GM12878 (cell line): ENCODE results near the gene ZNF653. TPM values are rescaled to one million over a fixed set of nuclear protein-coding genes. Genes with fewer than 3 reads are reported as not detected.

Source experiments
- ATAC-seq: fragments of 200-7000 bp; cut with Tn5 transposase; 3 replicates; pipeline ENCODE4 v1.9.1; 2020; ENCODE audit warnings: mild to moderate bottlenecking, moderate library complexity
- BruUV-seq: library from RNA; stranded (reverse); fragments of 400-500 nt; replicated peaks from 2 replicates; lab custom pipeline; 2021; lab: Mats Ljungman, UMichigan
- CTCF ChIA-PET: fragments of 300-600 bp; sonication (Branson Sonifier 250); formaldehyde crosslinking; extraction: SDS; loops from one replicate; lab custom pipeline; 2021; ENCODE audit warnings: inconsistent platforms; lab: Yijun Ruan, JAX
- POLR2A ChIA-PET: fragments of 350-600 bp; formaldehyde crosslinking; extraction: SDS; loops from one replicate; lab custom pipeline; 2021; ENCODE audit warnings: inconsistent platforms; lab: Charles Lee
- RAD21 ChIA-PET: fragments of 300-600 bp; sonication (Branson Sonifier 250); formaldehyde crosslinking; loops from one replicate; lab custom pipeline; 2023; ENCODE audit warnings: antibody characterized with exemption; ENCODE audit not compliant: unreplicated experiment; lab: Charles Lee
- SMC1A ChIA-PET: fragments of 300-600 bp; sonication (Branson Sonifier 250); formaldehyde crosslinking; loops from one replicate; lab custom pipeline; 2023; ENCODE audit not compliant: unreplicated experiment, uncharacterized antibody; lab: Charles Lee
- DNase-seq: peaks from one replicate; pipeline ENCODE4 v3.0.0-alpha.2; 2011; ENCODE audit warnings: low read depth, low spot score
- FAIRE-seq: peaks from 3 replicates; lab custom pipeline; 2011; peaks lifted over from hg19 to GRCh38; lab: Jason Lieb, UNC
- H2AFZ ChIP-seq: 2 replicates; pipeline ENCODE4 v1.6.0; 2011; ENCODE audit warnings: low read depth, low read length, control low read depth; ENCODE audit not compliant: control insufficient read depth
- H3K27ac ChIP-seq: 2 replicates; pipeline ENCODE4 v1.5.1; 2011; ENCODE audit warnings: control low read depth; ENCODE audit not compliant: control insufficient read depth, insufficient read depth
- H3K27me3 ChIP-seq, 2 experiments: replicated peaks in 1 of 2; 2 replicates each; pipeline versions ENCODE4 v1.6.0 to v1.6.1; 2011; ENCODE audit warnings: low read length in 1 of 2; ENCODE audit not compliant: control insufficient read depth in 2 of 2, insufficient read depth in 2 of 2
- H3K36me3 ChIP-seq, 2 experiments: 2 replicates each; pipeline ENCODE4 v1.5.1; 2011; ENCODE audit warnings: low read length in 1 of 2; ENCODE audit not compliant: control insufficient read depth in 2 of 2, insufficient read depth in 2 of 2
- H3K4me1 ChIP-seq: 2 replicates; pipeline ENCODE4 v1.6.1; 2011; ENCODE audit warnings: mild to moderate bottlenecking, low read length, moderate library complexity, mixed read lengths; ENCODE audit not compliant: control insufficient read depth, insufficient read depth
- H3K4me2 ChIP-seq: 2 replicates; pipeline ENCODE4 v1.6.0; 2011; ENCODE audit warnings: control low read depth; ENCODE audit not compliant: control insufficient read depth, insufficient read depth
- H3K4me3 ChIP-seq: fragments of 200-600 bp; sonication (generic); 2 replicates; pipeline ENCODE4 v1.5.1; 2016
- H3K79me2 ChIP-seq: 2 replicates; pipeline ENCODE4 v1.6.0; 2011; ENCODE audit warnings: low read length; ENCODE audit not compliant: control insufficient read depth, insufficient read depth
- H3K9ac ChIP-seq: 2 replicates; pipeline ENCODE4 v1.8.0; 2011; ENCODE audit warnings: low read length, control low read depth, mixed read lengths; ENCODE audit not compliant: control insufficient read depth, insufficient read depth
- H3K9me3 ChIP-seq: replicated peaks from 3 replicates; pipeline ENCODE4 v1.5.1; 2011; ENCODE audit warnings: mild to moderate bottlenecking, low read length; ENCODE audit not compliant: control insufficient read depth, insufficient read depth
- H4K20me1 ChIP-seq: 2 replicates; pipeline ENCODE4 v1.6.0; 2011; ENCODE audit not compliant: control insufficient read depth, insufficient read depth
- NFYB ChIP-seq: IDR thresholded peaks from 2 replicates; pipeline ENCODE4 v1.6.1; 2011; ENCODE audit warnings: low read depth, mild to moderate bottlenecking, low read length, improper control_type of control experiment, moderate library complexity; ENCODE audit not compliant: insufficient read depth
- RB1 ChIP-seq: fragments of 450-650 bp; formaldehyde crosslinking; IDR thresholded peaks from 2 replicates; pipeline ENCODE4 v1.6.1; 2017; ENCODE audit warnings: mild to moderate bottlenecking, borderline replicate concordance
- REST ChIP-seq: IDR thresholded peaks from 2 replicates; pipeline ENCODE4 v1.6.1; 2012; ENCODE audit warnings: mild to moderate bottlenecking, low read depth, low read length
- SMAD1 ChIP-seq: fragments of 450-650 bp; IDR thresholded peaks from 2 replicates; pipeline ENCODE4 v1.6.1; 2018; ENCODE audit warnings: mild to moderate bottlenecking, low read depth; ENCODE audit not compliant: partially characterized antibody
- SUZ12 ChIP-seq: fragments of 200-600 bp; sonication (generic); IDR thresholded peaks from one replicate; pipeline ENCODE4 v1.6.1; 2018; ENCODE audit warnings: antibody characterized with exemption, mild to moderate bottlenecking; ENCODE audit not compliant: unreplicated experiment
- ZBTB33 ChIP-seq: fragments of 450-650 bp; IDR thresholded peaks from 2 replicates; pipeline ENCODE4 v1.6.1; 2017; ENCODE audit warnings: mild to moderate bottlenecking
- ZBTB4 ChIP-seq: fragments of 450-650 bp; formaldehyde crosslinking; IDR thresholded peaks from 2 replicates; pipeline ENCODE4 v1.4.0; 2022; ENCODE audit warnings: mild to moderate bottlenecking, moderate library complexity
- WGBS: methylation state at CpG from one replicate; pipeline ENCODE4 v1.1.6; 2016; ENCODE audit warnings: low lambda C conversion rate; ENCODE audit not compliant: insufficient replicate concordance, insufficient coverage; ENCODE audit errors: missing lambda C conversion rate; 5-methylcytosine and 5-hydroxymethylcytosine counted together
- in situ Hi-C: fragments of 300-500 bp; cut with MboI; formaldehyde crosslinking; loops from 9 replicates; pipeline ENCODE4 v1.14.3; 2018; ENCODE audit warnings: mixed read lengths
- intact Hi-C: fragments of 100-400 bp; cut with micrococcal nuclease; formaldehyde crosslinking; loops from one replicate; pipeline ENCODE4 v1.14.2; 2022; ENCODE audit not compliant: unreplicated experiment
- polyA plus RNA-seq, 11 experiments: library from polyadenylated mRNA; depleted of rRNA in 4 of 11; unstranded in 6 of 11; stranded (reverse) in 5 of 11; fragments of >200 nt; fragmentation: Nextera tagmentation in 4 of 11; fragmentation: Illumina TruSeq in 1 of 11; extraction: Ambion mirVana in 4 of 11; extraction: Trizol in 1 of 11; gene quantifications; 1 replicate in 1 of 11; 2 replicates in 10 of 11; pipeline versions ENCODE4 v1.2.1 to v1.2.3, GENCODE V29; 2011 to 2016; ENCODE audit warnings: inconsistent platforms in 2 of 11, missing spikeins in 2 of 11, low read depth in 1 of 11
- total RNA-seq, 4 experiments: library from RNA; depleted of rRNA in 3 of 4; stranded (reverse); fragments of >200 nt in 3 of 4; fragmentation: Illumina TruSeq in 1 of 4; extraction: Trizol in 1 of 4; gene quantifications; 2 replicates each; pipeline versions ENCODE4 v1.2.1 to v1.2.3, GENCODE V29; 2013 to 2021

The ZNF653 gene
- total and polyA plus RNA-seq, 10 of the 15 experiments (the other 5 are each of a cell fraction or from before 2014, with no cell fraction given): 2.2 to 13.2 (median 6.7) TPM; not detected in 2

- 61% methylated on average over 26 of the region's 77 CpGs for WGBS
- Histone ChIP-seq H3K4me2 (peak within 1 kb of the TSS; percentile 87), H3K79me2 (no peaks in the 10 kb centered on the region), H3K36me3 (no peaks in the 10 kb centered on the region), H2AFZ (peak within 1 kb of the TSS; percentile 47), H3K9ac (no peak within 1 kb of the TSS), H3K9me3 (no peaks in the 10 kb centered on the region; the same call in 2 of the 3 replicates), H3K4me3 (peak within 1 kb of the TSS; percentile 40; the same call in 1 of the 2 replicates), H3K27me3 (peaks cover 8 to 10% of the 10 kb centered on the region in 2 experiments), H4K20me1 (no peaks in the 10 kb centered on the region), H3K4me1 (peaks cover 19% of the 10 kb centered on the region), H3K27ac (no peak within 1 kb of the TSS)
- intact Hi-C loops (no loop called here), in situ Hi-C loops (no loop called here)
- BruUV-seq: no TSS peak
- TF ChIP-seq ZBTB4 (CRISPR knock-in tag): no peak
- TF ChIP-seq ZBTB33: no peak
- no peak for TF ChIP-seq RB1
- no peak for TF ChIP-seq REST
- no peak for TF ChIP-seq SMAD1
- 0 out of 2 replicates have a peak, but pooled peaks have one; percentile 13 for TF ChIP-seq NFYB
- peak; percentile 25 for TF ChIP-seq SUZ12
- ChIA-PET SMC1A (interaction anchor here (2.4 kb wide), 1 partner anchor 100 kb away, joined by 29 read pairs; no protein-coding TSS in a partner anchor), CTCF (interaction anchor here (3.3 kb wide), 1 partner anchor 99 kb away, joined by 76 read pairs; no protein-coding TSS in a partner anchor), POLR2A (no interaction called here), RAD21 (interaction anchor here (2.2 kb wide), 1 partner anchor 105 kb away, joined by 36 read pairs; the partner anchor contains the start of gene SWSAP1)
- FAIRE-seq (no peak), ATAC-seq (no peak), DNase-seq (no peak)
These were observed 24.7 kb downstream of the ZNF653 start, which contains the start of gene ELAVL3 for GRCh38 chr19:11480715-11481533. Gene ELAVL3, minus strand, starts transcription at chr19:11481046. Its CDS starts 438 bp downstream, at chr19:11480608.
